Activated CD4-positive, alpha-beta T cell treated with anti-CD3 and anti-CD28 coated beads, Interleukin-2, Interleukin-6, amounts not matched to agents 100 ng/mL and 50 ng/mL, durations not matched to agents 16 hours and 8 hours (primary cell): ENCODE data around the gene KCTD1.

Source experiments
- DNase-seq: peaks from one replicate; pipeline ENCODE4 v3.0.0-alpha.2; 2020

The KCTD1 gene

DNA sequence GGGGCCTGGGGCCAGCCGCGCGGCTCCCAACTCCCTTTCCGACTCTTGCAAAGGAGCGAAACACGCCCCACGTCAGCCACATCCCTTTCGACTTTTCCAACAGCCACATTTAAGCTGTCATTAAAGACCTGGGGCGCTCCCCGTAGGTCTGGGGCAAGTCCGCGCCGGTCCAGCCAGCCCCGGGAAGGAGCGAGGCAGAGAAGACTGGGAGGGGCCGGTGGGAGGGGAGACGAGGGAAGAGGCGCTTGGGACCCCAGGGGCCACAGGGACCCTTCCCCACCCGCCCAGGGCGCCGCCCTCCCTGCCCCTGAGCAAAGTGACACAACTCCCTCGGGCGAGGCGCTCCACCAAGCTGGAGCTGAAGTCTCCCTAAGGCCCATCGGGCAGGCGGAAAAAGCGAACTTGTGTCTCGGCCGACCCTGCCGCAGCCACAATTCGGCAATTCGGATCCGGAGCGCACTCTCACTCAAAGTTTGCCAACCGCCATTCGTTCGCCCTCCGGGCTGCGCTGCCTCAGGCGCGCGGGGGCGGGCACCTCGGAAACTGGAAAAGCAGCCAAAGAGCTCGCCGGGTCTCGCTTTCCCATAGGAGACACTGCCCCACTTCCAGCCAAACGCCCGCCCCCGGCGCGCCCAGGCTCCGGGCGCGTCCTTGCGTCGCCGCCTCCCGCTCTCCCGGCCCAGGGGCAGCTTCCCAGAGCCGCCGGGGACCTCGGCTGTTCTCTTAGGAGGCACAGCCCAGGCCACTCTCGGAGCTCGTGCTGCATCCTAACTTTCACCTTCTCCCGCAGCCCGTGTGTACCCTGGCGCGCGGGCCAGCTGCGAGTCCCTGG is 1.1 kb upstream of the KCTD1 start:
- DNase-seq: peak; percentile 24

- peak; percentile 72 for DNase-seq
Observed at GRCh38 chr18:26547646-26548414, 523 bp downstream of the KCTD1 start.

DNA sequence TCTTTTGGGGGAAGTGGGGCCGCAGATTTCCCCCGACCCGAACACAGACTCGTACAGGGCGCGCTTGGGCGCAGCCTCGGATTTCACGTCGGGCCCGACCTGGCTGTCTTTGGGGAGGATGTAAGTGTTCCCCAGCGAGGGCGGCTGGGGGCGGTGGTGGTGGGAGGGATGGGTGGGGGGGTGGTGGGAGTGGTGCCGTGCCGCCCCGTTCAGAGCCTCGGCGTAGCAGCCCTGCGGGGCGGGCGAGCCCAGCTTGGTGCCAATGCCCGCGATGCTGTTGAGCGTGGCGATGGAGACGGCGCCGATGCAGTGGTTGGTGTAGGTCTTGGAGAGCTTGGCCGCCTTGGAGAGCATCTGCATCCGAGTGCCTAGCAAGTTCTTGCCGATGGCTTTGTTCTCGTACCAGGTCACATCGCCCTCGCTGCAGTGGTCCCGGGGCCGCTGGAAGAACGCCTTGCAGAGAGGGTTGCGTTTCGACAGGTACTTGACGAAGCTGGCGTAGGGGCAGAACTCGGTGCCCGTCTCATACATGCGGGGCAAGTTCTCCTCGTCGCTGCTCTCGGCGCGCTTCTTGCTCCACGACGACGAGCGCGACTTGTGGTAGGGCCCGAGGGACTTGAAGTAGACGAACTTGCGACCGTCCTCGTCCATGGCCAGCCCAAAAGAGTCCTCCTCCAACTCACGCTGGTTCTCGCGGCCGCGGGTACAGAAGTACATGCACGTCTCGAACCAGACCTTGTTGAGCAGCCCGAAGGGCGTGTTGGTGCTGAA is 1.3 kb downstream of the KCTD1 start:
- no peak for DNase-seq

DNA sequence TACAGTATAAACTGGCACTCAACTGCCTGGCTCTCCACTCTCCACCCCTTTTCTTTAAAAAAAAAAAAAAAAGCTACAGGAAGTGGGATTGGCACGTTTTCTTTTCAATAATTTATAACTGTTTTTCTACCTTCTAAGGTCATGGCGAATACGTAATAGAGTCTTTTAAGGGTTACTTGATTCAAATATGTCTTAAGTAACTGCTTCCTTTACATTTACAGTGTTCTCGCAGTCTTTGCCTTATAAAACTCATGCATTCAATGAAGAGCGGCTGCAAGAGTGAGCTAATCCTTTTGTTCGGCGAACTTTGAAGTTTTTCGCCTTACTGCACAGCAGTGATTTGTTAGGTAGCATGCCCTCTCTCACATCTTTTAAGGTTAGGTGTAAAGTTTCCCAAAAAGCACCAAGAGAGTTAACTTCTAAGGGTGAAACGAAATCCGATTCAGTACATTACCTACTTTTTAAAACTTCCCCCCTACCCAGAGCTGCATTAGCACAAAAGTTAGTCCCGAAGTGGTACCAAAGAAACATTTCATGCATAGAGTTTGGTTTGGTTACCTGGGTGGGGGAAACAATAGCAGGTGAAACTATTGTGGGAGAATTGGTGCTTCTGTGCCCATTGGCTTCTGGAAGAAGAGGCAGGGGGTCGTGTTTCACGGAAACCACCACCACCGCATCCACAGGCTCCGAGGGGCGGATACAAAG is 2.0 kb downstream of the KCTD1 start:
- no peak for DNase-seq

DNA sequence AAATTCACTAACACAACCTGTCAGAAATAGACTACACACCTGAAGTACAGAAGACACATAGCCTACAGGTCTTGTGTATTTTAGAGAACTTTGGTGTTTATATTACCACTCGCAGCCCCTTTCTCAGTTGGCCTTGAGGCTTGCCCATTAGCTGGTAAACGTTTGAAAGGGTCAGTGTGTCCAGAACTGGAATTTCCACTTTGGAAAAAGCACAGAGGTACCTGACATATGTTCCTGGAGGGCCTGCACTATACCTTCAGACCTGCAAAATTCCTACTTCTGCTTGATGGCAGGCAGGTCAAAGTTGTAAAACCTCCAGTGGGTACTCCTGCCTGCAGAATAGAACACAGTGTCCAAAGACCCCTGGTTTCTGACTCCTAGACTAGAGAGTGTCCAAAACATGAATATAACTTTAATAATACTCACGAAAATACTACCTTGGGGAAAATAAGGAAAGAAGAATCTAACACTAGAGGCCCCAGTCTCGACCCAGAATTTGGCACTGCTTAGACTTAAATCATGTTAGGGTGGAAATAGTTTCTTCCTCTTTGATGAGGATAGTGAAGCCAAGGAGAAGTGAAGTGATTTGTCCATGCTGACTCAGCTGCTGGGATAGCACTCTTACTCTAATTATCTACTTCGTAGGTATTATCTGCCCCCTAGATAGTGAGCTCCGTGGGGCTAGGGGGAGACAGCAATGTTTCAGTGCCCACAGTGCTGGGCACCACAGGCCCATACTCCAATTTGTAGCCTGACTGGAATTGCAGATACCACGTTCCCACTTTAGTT is 2.8 kb downstream of the KCTD1 start:
- DNase-seq: no peak

GRCh38 chr18:26544451-26544850 is 3.9 kb downstream of the KCTD1 start:
- no peak for DNase-seq

GRCh38 chr18:26543373-26543772 is 5.0 kb downstream of the KCTD1 start:
- no peak for DNase-seq

- DNase-seq: no peak
Observed at GRCh38 chr18:26540043-26540628, 8.2 kb downstream of the KCTD1 start.

GRCh38 chr18:26538524-26538923 is 9.8 kb downstream of the KCTD1 start:
- no peak for DNase-seq

DNA sequence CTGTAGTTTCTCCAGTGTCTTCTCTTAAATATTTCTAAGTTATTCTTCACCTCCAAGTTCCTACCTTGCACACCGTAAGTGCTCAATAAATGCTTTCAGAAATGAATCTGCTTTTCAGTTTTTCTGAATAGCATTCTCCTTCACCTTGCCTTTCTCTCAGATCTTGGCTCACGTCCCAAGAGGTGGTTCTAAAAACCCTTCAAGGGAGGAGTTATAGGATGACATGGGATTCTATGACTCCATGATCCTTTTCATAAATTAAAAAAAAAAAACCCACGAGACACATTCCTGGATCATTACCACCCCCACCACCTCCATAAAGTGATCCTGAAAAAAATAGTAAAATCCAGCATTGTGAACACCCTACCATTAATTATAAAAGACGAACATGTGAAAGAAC is 11.7 kb downstream of the KCTD1 start:
- no peak for DNase-seq

GRCh38 chr18:26536032-26536431 is 12.3 kb downstream of the KCTD1 start:
- peak; percentile 10 for DNase-seq

DNA sequence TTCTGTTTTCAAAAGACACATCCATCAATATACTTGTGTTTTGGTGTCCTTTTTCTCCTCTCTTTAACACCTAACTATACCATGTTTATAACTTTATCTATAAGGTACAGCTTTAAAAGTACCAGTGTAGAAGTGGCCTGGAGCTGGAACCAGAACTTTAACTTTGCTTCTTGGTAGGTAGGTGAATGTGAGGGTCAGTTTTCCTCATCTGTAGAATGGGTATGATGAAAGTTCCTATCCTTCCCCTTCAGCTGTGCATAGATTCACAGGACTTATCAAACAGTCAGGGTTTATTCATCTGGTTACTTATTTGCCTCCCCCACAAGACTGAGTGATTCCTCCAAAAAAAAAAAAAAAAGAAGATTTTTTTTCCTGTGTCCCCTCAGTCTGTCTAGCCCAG is 12.7 kb downstream of the KCTD1 start:
- DNase-seq: no peak

DNA sequence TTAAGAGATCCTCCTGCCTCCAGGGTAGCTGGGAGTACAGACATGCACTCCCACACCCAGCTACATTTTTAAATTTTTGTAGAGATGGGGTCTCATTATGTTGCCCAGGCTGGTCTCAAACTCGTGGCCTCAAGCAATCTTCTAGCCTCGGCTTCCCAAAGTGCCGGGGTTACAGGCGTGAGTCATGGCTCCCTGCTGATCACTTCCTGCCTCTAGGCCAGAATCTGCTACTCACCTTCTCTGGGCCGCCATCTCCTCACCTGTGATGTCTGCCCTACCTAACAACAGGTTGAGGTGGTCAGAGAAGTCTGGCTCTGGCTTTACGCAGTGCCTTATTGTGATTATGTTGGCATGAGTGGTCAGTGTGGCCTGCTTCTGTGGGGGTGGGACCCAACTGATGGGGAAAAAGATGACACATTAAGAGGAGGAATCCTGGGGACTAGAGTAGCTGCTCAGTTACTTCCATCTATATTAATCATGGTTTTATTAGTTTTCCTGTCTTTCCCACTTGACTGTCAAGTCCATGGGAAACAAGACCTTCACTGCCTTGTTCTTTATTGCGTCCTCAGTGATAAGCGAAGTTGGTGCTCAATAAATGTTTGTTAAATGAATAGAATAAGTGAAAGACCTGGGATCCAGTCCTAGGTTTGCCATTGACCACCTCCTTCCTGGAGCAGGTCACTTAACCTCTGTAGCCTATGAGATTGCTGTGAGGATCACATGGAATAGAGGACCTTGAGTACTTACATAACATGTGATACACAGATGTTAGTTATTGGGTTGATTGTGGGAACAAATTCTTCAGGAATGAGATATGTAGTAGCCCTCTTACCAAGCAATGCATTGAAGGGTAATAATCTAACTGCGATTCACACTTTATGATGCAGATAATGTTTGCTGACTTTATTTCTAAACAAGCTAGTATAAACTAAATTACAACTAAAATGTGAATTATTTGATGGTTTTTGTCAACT is 15.7 kb downstream of the KCTD1 start:
- DNase-seq: no peak

DNA sequence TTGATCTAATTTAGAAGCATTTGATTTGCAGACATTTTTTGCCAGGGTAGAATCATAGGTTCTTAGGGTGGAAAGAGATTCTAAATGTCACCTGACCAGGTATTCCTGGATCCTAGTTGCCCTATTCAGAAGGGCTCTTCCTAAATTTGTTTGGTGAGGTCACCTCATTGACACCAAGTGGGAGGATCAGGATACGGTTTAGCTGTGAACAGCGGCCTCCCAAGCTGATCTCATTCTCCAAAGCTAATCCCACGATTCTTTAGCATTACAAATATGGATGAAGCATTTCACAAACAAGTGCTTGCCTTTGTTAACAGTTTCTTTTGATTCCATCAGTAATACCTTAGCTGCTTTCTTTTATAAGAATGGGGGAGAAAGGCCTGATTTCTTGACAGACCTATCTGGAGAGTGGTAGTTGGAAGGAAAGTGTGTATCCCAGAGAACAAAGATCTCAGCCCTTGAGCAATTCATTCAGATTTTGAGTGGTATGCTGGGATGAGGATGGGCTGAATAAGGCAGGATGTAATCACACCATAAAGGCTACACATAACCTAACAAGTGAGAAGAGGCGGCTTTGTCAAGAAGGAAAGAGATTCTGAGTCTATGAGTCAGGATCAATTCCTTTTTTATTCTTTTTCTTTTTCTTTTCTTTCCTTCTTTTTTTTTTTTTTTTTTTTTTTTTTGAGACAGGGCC is 16.6 kb downstream of the KCTD1 start:
- DNase-seq: no peak

GRCh38 chr18:26526966-26527234 is 21.5 kb downstream of the KCTD1 start:
- DNase-seq: no peak

DNA sequence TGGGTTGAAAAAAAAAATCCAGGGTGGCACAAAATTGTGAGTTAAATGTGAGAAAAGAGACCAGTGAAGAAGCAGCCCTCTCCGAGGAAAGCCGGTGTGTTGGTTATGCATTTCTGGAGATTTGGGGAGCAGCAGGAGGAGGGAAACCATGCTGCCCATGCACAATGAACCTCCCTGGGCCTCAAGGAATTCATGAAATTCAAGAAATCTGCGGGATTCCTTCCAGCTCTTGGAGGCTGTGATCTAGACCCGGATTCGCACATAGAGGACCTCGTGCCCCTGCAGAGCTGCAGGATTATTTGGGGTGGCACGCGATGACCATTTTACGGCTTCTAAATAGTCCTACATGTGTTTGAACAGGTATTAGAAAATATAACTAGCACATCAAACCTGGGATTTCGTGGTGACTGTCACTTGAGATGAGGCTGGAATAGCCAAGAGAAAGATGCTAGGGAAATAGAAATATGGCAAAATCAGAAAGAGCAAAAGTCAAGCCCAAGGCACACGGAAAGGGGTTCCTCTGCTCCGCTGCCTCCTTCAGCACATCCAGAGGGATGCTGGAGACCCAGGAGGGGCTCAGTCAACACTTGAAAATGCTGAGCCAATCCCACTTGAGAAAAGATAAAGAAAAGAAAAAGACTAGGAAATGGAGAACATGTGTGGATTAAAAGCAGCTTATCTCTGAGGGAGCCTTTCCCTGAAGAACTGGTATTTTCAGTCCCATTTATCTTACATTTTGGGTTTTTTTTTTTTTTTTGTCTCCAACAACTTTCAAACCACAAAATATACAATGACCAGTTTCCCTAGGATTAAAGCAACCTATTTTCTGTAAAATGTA is 22.0 kb downstream of the KCTD1 start:
- no peak for DNase-seq

DNA sequence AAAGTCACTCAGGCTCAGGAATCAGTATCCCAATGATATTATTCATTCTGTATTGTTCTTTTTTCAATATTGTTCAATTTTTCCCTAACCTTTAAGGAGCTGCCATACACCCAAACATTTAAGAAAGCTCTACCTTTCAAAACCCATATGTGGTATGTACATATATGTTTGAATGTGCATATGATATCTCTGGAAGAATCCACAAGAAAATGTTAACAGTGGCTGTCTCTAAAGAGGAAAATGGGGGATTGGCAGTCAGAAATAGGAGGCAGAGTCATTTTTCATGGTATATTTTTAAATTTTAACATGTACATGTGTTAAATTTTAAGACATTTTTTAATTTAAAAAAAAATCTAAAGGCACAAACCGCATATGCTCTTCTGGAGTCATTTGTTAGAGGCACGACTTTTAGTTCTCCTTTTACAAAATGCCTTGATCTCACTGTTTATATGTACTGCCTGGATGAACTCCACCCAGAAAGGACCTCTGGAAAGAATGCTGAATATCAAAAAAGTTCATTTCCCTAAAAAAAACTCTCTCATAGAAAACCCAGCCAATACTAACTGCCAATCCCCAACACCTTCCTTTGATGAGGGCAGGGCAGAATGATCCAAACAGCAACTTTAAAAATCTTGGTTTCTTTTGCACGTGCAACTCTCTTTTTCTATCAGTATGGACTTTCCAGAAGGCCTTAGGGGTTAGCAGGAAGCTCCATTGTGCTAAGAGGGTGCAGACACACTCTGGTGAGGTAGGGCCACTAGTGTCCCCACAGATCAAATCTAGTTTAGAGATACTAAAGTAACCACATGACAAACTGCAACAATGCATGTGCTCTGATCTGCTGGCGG is 23.6 kb downstream of the KCTD1 start:
- DNase-seq: no peak

DNA sequence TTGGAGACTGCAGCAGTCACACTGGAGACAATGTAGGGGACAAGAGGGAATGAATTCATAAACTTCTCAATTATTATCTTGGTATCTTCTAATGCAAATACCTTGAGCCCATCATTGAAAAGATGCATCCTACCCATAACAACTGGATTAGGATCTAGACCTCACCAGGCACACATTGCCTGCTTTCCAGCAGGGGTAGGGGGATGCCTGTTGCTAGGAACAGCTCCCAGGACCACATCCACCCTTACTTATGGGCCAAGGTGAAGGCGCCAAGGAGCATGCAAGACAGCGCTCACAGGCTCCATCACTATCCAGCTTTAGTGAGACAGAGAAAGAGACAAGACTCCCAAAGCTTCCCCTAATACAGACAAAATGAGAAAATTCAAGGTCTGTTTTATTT is 24.4 kb downstream of the KCTD1 start:
- no peak for DNase-seq
